ENCODE data around the gene SPZ1. TPM values are rescaled to one million over a fixed set of nuclear protein-coding genes. Genes with fewer than 3 reads are reported as not detected.
A peak's percentile ranks its signal among the peaks of the same experiment; 100 is the strongest.
"Not testable (repeated sequence)": the region's sequence is repeated elsewhere in the genome, so short reads cannot be mapped to it uniquely, and the experiment has no call there.

Gene SPZ1
- total RNA-seq, 1 experiment from 2014 or later = not detected

DNA sequence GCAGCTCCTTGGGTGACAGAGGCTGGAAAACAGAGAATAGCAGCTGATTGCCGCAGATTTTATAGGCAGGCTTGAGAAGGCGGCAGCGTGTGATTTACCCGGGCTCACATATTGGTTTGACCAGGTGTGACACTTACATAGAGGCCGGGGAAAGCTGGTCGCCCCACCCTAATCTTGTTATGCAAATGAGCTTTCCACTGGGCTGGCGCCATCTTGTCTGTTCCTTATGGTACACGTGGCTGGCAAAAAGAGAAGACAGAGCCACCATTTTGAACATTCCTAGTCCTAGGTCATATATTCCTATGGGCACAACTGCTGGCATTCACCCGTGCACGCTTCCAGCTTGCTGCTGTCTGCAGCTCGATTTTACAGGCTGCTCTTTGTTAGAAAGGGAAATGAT, 11.3 kb upstream of the SPZ1 start:
- no peak overlapping the region for H3K4me3 ChIP-seq
- H3K27ac ChIP-seq = no peak overlapping the region
- no peak for DNase-seq
- no peaks in the 10 kb centered on the region for H3K4me1 ChIP-seq
- H3K9me3 ChIP-seq (replicated peaks) = no peaks in the 10 kb centered on the region
- H3K36me3 ChIP-seq = no peaks in the 10 kb centered on the region
- H3K27me3 ChIP-seq = no peaks in the 10 kb centered on the region

DNA sequence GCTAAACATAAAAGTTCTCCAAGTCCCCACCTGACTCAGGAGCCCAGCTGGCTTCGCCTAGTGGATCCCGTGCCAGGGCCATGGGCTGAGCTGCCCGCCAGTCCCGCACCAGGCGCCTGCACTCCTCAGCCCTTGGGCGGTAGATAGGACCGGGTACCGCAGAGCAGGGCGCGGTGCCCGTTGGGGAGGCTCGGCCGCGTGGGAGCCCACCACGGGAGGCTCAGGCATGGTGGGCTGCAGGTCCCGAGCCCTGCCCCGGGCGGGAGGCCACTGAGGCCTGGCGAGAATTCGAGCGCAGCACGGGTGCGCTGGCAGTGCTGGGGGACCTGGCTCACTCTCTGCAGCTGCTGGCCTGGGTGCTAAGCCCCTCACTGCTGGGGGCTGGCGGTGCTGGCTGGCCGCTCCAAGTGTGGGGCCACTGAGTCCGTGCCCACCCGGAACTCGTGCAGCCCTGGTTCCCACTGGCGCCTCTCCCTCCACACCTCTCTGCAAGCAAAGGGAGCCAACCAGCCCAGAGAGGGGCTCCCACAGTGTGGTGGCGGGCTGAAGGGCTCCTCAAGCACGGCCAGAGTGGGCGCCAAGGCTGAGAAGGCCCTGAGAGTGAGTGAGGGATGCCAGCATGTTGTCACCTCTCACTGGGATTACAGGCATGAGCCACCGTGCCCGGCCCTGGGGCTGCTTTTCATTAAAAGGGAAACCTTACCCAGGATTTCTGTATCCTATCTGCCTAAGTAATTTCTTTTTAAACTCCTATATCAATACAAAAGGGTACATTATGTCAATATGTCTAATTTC, 9.7 kb upstream of the SPZ1 start:
- Histone ChIP-seq H3K36me3 (no peaks in the 10 kb centered on the region), H3K27ac (no peak overlapping the region), H3K27me3 (no peaks in the 10 kb centered on the region), H3K4me1 (no peaks in the 10 kb centered on the region), H3K4me3 (no peak overlapping the region), H3K9me3 (replicated peaks) (no peaks in the 10 kb centered on the region)
- no peak for DNase-seq

DNA sequence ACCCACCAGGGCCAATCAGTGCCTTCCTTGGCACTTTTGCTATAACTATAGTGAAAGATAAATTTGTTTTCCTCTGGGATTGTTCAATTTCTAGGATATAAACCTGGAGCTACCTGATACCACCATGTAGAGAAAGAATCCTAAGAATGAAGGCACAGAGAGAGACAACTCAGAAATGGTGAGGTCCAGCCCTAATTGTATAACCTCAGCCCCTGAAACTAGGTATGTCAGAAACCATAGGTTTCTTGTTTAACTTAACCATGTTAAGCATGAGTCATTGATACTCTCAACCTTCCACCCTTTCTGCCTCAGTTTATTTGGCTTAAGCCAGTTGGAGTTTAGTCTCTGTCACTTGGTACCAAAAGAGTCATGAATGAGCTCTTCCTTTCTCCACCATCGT, 4.6 kb upstream of the SPZ1 start:
- Histone ChIP-seq H3K4me1 (no peaks in the 10 kb centered on the region), H3K36me3 (no peaks in the 10 kb centered on the region), H3K9me3 (replicated peaks) (no peaks in the 10 kb centered on the region), H3K27me3 (no peaks in the 10 kb centered on the region), H3K4me3 (no peak overlapping the region), H3K27ac (no peak overlapping the region)
- no peak for DNase-seq

DNA sequence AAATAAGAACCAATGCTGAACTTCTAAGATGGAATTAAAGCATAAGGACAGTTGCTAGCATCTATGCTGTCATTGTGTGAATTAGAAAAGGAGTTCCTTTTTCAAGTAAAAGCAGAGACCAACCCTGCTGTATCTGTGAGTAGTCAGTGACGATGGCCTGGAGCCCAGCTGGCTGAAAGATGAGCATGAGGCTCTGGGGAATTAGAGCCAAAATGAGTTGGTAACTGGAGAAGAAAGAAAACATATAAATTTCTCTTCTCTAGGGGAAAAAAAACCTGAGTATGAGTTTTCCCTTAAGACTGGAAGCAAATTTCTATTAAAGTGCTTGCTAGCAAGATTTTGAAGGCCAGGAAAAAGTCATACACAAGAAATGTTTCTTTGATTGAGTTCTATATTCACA, 1.6 kb upstream of the SPZ1 start:
- no peaks in the 10 kb centered on the region for H3K9me3 ChIP-seq (replicated peaks)
- peak; percentile 33 to 63 for DNase-seq

DNA sequence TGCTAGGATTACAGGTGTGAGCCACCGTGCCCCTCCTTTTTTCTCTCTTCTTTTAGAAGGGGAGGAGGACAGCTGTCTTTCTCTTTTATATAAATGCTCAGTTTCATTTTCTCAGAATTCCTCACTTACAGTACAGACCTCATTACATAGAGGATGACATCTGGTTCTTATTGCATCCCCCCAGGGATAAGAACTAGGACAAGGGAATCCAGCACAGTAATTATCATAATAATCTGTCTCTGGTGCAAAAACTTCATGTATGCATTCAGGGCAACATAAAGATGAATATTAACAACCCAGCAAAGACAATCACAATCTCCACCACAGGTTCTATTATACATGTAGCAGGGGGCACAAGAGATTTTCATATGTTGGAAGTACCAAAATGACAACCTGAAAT, 5.1 kb downstream of the SPZ1 start:
- no peak for DNase-seq
- H3K27me3 ChIP-seq = no peaks in the 10 kb centered on the region
- H3K27ac ChIP-seq = no peak overlapping the region
- H3K36me3 ChIP-seq = no peaks in the 10 kb centered on the region
- H3K9me3 ChIP-seq (replicated peaks) = no peaks in the 10 kb centered on the region
- H3K4me1 ChIP-seq = peaks cover 3% of the 10 kb centered on the region; the same call in 1 of the 2 replicates
- H3K4me3 ChIP-seq = no peak overlapping the region

More for the DNA sequence above, 1.6 kb upstream of the SPZ1 start:
- Histone ChIP-seq H3K36me3 (no peaks in the 10 kb centered on the region), H3K4me3 (no peak overlapping the region), H3K27me3 (no peaks in the 10 kb centered on the region), H3K4me1 (no peaks in the 10 kb centered on the region), H3K27ac (no peak overlapping the region)

DNA sequence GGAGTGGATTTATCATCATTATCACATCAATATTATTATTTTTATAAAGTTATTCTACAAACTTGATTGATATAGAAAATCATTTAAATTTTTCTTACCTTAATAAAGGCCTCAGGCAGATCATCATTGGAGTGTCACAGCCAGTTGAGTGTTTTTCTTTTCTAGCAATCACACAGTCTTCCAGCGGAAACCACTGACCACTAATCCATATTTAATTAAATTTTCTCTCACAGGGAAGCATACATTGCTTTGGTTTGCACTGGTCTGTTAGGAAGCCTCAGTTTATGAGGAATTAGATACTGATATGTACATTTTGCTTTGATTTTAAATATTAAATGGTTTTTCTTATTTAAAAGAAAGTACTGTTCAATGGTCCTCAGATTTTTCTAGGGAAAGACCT, 6.7 kb downstream of the SPZ1 start:
- Histone ChIP-seq H3K27ac (no peak overlapping the region), H3K27me3 (no peaks in the 10 kb centered on the region), H3K4me3 (no peak overlapping the region), H3K36me3 (no peaks in the 10 kb centered on the region), H3K4me1 (peaks cover 3% of the 10 kb centered on the region; the same call in 1 of the 2 replicates), H3K9me3 (replicated peaks) (no peaks in the 10 kb centered on the region)
- peak in 1 of 2 experiments; percentile 57 for DNase-seq

DNA sequence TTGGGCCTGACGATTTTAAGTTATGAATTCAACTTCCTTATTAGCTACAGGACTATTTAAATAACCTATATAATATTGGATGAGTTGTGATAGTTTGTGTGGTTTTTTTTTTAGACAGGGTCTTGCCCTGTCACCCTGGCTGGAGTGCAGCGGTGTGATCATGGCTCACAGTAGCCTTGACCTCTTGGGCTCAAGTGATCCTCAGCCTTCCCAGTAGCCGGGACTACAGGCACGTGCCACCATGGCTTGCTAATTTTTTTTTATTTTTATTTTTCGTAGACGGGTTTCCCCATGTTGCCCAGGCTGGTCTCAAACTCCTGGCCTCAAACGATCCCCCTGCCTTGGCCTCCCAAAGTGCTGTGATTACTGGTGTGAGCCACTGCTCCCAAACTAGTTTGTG, 17.6 kb downstream of the SPZ1 start:
- Histone ChIP-seq H3K27me3 (no peaks in the 10 kb centered on the region), H3K9me3 (replicated peaks) (no peaks in the 10 kb centered on the region), H3K4me1 (no peaks in the 10 kb centered on the region), H3K4me3 (no peak overlapping the region), H3K36me3 (no peaks in the 10 kb centered on the region), H3K27ac (no peak overlapping the region)
- no peak for DNase-seq

DNA sequence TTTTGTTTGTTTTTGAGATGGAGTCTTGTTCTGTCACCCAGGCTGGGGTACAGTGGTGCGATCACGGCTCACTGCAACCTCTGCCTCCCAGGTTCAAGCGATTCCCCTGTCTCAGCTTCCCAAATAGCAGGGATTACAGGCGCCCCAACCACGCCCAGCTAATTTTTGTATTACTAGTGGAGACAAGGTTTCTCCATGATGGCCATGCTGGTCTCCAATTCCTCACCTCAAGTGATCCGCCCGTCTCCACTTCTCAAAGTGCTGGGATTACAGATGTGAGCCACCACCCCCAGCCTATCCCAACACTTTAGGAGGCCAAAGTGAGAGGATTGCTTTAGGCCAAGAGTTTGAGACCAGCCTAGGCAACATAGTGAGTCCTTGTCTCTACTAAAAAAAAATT, 19.3 kb downstream of the SPZ1 start:
- Histone ChIP-seq H3K9me3 (replicated peaks) (no peaks in the 10 kb centered on the region), H3K4me1 (no peaks in the 10 kb centered on the region), H3K27me3 (no peaks in the 10 kb centered on the region), H3K27ac (no peak overlapping the region), H3K36me3 (no peaks in the 10 kb centered on the region), H3K4me3 (no peak overlapping the region)
- DNase-seq = no peak

DNA sequence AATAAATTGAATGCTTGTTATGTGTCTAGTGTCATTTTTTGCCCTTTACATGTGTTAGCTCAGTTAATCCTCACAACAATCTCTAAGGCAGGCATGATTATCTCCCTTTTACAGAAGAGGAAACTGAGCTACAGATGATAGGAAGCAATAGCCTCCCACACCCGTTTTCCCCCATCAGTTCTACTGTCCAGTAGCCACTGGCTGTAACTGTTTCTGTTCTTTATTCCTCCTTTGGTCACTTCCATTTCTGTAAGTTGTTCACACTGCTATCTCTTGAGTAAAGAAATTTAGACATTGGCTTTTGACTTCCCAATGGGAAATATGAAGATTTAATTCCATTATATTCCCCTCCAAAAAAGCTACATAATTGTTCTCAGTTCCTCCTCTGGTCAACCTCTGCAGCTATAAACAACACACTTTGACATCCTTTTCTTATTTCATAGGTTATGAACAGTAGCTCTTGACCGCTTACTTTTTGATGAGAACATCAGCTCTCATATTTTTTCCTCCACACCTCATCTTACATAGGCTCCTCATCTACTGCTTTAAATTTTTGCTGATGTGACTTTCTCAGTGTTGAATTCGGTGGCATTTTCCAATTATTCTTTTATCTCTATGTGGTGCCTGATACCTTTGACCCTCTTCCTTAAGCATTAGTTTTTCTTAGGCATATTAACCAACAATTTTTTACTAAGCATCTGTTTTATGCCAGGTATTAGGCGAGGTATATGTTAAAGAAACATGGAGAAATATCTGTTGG, 21.4 kb downstream of the SPZ1 start:
- Histone ChIP-seq H3K4me1 (no peaks in the 10 kb centered on the region), H3K36me3 (no peaks in the 10 kb centered on the region), H3K27ac (no peak overlapping the region), H3K27me3 (no peaks in the 10 kb centered on the region), H3K4me3 (no peak overlapping the region), H3K9me3 (replicated peaks) (no peaks in the 10 kb centered on the region)
- DNase-seq = no peak

DNA sequence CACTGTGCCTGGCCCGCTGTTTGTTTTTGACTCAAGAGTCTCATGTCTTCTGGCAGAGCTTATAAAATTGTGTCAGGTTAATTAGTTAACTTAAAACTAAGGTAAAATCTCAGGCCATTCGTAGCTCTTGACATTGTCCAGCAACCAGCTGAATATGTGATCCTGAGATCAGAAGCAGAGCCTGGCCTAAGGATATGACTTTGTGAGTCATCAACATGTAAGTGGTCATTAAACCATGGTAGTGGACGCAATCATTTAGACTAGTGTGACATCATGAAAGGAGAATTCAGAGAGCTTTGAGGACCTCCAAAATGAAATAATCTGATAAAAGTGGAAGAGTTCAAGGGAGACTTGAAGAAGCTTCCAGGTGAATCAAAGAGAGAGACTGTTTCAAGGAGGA, 23.3 kb downstream of the SPZ1 start:
- Histone ChIP-seq H3K27ac (no peak overlapping the region), H3K4me1 (no peaks in the 10 kb centered on the region), H3K27me3 (no peaks in the 10 kb centered on the region), H3K9me3 (replicated peaks) (no peaks in the 10 kb centered on the region), H3K36me3 (no peaks in the 10 kb centered on the region), H3K4me3 (no peak overlapping the region)
- no peak for DNase-seq

DNA sequence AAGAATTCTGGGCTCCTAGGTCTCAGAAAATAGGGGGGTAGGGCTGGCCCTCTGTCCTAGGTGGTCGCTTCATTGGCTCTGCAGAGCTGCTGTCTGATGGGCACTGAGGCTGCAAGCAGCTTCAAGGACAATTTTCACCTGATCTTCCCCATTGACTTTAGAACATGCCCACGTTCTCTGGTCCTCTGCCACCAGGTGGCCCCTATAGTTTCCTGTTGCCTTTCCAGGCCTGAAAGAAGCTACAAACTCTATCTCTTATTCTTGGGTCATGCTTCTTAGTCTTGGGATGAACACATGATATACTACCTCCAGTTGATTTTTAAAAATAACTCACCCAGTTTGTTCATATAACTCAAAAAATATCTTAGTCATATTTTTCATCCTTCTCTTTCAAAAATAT, 26.3 kb downstream of the SPZ1 start:
- no peak overlapping the region for H3K4me3 ChIP-seq
- no peaks in the 10 kb centered on the region for H3K9me3 ChIP-seq (replicated peaks)
- no peaks in the 10 kb centered on the region for H3K36me3 ChIP-seq
- H3K4me1 ChIP-seq = no peaks in the 10 kb centered on the region
- no peak overlapping the region for H3K27ac ChIP-seq
- DNase-seq = peak; percentile 13 to 53
- H3K27me3 ChIP-seq = no peaks in the 10 kb centered on the region

DNA sequence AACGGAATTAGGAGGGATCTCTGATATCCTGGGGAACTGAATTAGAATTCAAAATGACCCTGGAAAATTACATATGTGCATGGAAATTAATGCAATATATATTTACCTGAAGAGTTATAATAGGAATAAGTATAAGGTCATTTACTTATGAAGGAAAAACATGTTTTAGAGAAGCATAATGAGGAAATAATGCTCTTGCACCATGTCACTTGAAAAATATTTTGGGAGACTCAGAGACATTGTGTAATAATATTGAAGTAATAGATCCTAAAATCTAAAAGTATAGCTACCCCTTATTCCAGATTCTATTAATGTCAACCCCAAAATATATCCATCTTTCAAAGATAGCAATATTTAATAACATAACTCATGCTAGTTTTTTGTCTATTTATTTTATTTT, 28.4 kb downstream of the SPZ1 start:
- no peaks in the 10 kb centered on the region for H3K9me3 ChIP-seq (replicated peaks)
- H3K36me3 ChIP-seq = no peaks in the 10 kb centered on the region
- DNase-seq = no peak
- no peaks in the 10 kb centered on the region for H3K4me1 ChIP-seq
- H3K27me3 ChIP-seq = no peaks in the 10 kb centered on the region
- H3K27ac ChIP-seq = no peak overlapping the region
- no peak overlapping the region for H3K4me3 ChIP-seq

DNA sequence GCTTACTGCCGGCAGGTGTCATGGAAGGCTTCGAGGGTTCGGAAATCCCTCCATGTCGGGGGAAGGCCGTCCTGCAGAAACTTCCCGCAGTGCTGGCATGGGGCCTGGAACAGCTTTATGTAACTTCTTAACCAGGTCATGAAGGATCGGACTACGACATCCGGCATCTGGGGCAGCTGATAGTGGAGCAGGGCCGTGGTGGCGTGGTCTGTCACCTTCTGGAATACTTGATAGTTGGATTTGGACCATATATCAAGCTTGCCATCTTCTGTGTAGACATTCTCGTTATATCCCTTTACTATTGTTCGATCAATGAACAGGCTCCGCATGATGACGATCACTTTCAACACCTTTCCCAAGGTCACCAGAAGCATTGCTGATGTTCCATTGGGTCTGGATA, 31.2 kb downstream of the SPZ1 start:
- DNase-seq; H3K27ac ChIP-seq; H3K9me3 ChIP-seq (replicated peaks); H3K4me3 ChIP-seq; H3K27me3 ChIP-seq; H3K36me3 ChIP-seq; H3K4me1 ChIP-seq: not testable (repeated sequence)

DNA sequence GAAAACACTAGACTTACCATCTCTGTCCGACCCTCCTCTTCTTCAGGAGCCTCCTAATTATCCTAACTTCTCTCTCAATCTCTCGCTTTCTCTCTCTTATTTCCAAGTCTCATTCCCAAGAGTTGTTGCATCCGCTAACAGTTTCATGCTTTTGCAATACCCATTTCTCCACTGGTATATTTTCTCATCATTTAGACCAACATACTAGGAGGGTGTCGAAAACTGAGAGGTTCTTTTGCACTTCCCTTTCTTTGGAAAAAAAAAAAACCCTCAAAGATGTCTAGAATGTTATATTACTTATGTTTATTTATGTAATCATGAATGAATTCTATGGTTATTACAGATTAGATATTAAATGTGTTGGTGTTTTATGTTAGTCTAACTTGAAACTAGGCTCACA, 35.9 kb downstream of the SPZ1 start:
- Histone ChIP-seq H3K4me3 (no peak overlapping the region), H3K36me3 (no peaks in the 10 kb centered on the region), H3K9me3 (replicated peaks) (no peaks in the 10 kb centered on the region), H3K4me1 (no peaks in the 10 kb centered on the region), H3K27ac (no peak overlapping the region), H3K27me3 (no peaks in the 10 kb centered on the region)
- DNase-seq = no peak

DNA sequence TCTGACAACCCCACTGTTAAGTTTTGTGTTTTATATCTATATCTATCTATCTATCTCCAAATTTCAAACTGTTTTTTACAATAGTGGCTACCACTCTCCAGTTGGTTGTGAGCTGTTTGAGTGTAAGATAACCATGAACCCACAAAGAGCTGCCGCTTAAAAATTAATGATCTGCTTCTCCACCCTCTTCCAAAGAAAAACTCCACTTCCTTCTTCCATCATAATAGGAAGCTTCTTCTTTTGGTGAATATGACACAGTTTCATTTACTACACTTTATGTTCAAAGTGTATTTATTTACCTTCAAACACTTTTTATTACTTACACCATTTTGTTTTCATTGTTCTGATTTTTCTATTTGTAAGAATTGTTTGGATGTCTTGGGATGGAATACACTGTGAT, 37.9 kb downstream of the SPZ1 start:
- Histone ChIP-seq H3K27me3 (no peaks in the 10 kb centered on the region), H3K36me3 (no peaks in the 10 kb centered on the region), H3K9me3 (replicated peaks) (no peaks in the 10 kb centered on the region), H3K4me3 (no peak overlapping the region), H3K27ac (no peak overlapping the region), H3K4me1 (no peaks in the 10 kb centered on the region)
- no peak for DNase-seq

Data from SJCRH30 (cell line).